Loucy (cell line): ENCODE data around the gene KIF16B.

Experiments
- H2AFZ ChIP-seq: fragments of 200-600 bp; sonication (generic); 2 replicates; pipeline ENCODE4 v1.6.0; 2016; ENCODE audit warnings: antibody characterized with exemption, mild to moderate bottlenecking, low read length, moderate library complexity
- H3F3A ChIP-seq: fragments of 200-600 bp; 2 replicates; pipeline ENCODE4 v1.6.0; 2016; ENCODE audit warnings: antibody characterized with exemption, low read depth, mild to moderate bottlenecking
- H3K27me3 ChIP-seq: fragments of 200-600 bp; sonication (generic); 2 replicates; pipeline ENCODE4 v1.6.1; 2014; ENCODE audit warnings: low read length, mild to moderate bottlenecking; ENCODE audit not compliant: insufficient read depth, poor library complexity, severe bottlenecking
- H3K36me3 ChIP-seq: fragments of 200-600 bp; sonication (generic); 2 replicates; pipeline ENCODE4 v1.6.1; 2016; ENCODE audit warnings: low read length; ENCODE audit not compliant: insufficient read depth
- H3K4me1 ChIP-seq: fragments of 200-600 bp; sonication (generic); 2 replicates; pipeline ENCODE4 v1.5.1; 2014; ENCODE audit warnings: low read length, mild to moderate bottlenecking; ENCODE audit not compliant: insufficient read depth, poor library complexity, severe bottlenecking
- H3K4me2 ChIP-seq: fragments of 200-600 bp; sonication (generic); 2 replicates; pipeline ENCODE4 v1.6.0; 2014; ENCODE audit warnings: antibody characterized with exemption, low read length, low read depth, mild to moderate bottlenecking; ENCODE audit not compliant: poor library complexity, severe bottlenecking
- H3K4me3 ChIP-seq: fragments of 200-600 bp; sonication (generic); 2 replicates; pipeline ENCODE4 v1.5.1; 2014; ENCODE audit warnings: low read length, mild to moderate bottlenecking, mixed read lengths; ENCODE audit not compliant: poor library complexity, severe bottlenecking
- H3K79me2 ChIP-seq: fragments of 200-600 bp; sonication (generic); 2 replicates; pipeline ENCODE4 v1.6.1; 2014; ENCODE audit warnings: low read length; ENCODE audit not compliant: insufficient read depth
- H3K9ac ChIP-seq: fragments of 200-600 bp; sonication (generic); 2 replicates; pipeline ENCODE4 v1.6.0; 2014; ENCODE audit warnings: mild to moderate bottlenecking, low read depth, low read length, moderate library complexity; ENCODE audit not compliant: poor library complexity, severe bottlenecking
- H3K9me2 ChIP-seq: fragments of 200-600 bp; sonication (generic); replicated peaks from 2 replicates; pipeline ENCODE4 v1.6.1; 2016; ENCODE audit warnings: low read depth, low read length, mixed read lengths
- H3K9me3 ChIP-seq: fragments of 200-600 bp; sonication (generic); 2 replicates; pipeline ENCODE4 v1.6.1; 2014; ENCODE audit warnings: mild to moderate bottlenecking, antibody characterized with exemption, low read length, low read depth; ENCODE audit not compliant: insufficient read depth
- H4K20me1 ChIP-seq: fragments of 200-600 bp; sonication (generic); 2 replicates; pipeline ENCODE4 v1.6.0; 2014; ENCODE audit warnings: antibody characterized with exemption, low read length, mild to moderate bottlenecking; ENCODE audit not compliant: insufficient read depth, poor library complexity, severe bottlenecking
- EZH2phosphoT487 ChIP-seq: fragments of 200-600 bp; IDR thresholded peaks from 2 replicates; pipeline ENCODE4 v1.6.1; 2018; ENCODE audit warnings: antibody characterized with exemption, mild to moderate bottlenecking, moderate library complexity, borderline replicate concordance
- TF ChIP-seq, protein P1 (sequence below): fragments of 200-600 bp; sonication (generic); conservative IDR thresholded peaks from 2 replicates; pipeline ENCODE4 v1.5.1; 2014; ENCODE audit warnings: mild to moderate bottlenecking, antibody characterized with exemption, low read length

KIF16B gene

GRCh38 chr20:16555754-16556153 lies 17.5 kb downstream of the KIF16B start:
- no peaks in the 10 kb centered on the region for H3K9me2 ChIP-seq
- H3K36me3 ChIP-seq = no peaks in the 10 kb centered on the region
- TF ChIP-seq, protein P1, sequence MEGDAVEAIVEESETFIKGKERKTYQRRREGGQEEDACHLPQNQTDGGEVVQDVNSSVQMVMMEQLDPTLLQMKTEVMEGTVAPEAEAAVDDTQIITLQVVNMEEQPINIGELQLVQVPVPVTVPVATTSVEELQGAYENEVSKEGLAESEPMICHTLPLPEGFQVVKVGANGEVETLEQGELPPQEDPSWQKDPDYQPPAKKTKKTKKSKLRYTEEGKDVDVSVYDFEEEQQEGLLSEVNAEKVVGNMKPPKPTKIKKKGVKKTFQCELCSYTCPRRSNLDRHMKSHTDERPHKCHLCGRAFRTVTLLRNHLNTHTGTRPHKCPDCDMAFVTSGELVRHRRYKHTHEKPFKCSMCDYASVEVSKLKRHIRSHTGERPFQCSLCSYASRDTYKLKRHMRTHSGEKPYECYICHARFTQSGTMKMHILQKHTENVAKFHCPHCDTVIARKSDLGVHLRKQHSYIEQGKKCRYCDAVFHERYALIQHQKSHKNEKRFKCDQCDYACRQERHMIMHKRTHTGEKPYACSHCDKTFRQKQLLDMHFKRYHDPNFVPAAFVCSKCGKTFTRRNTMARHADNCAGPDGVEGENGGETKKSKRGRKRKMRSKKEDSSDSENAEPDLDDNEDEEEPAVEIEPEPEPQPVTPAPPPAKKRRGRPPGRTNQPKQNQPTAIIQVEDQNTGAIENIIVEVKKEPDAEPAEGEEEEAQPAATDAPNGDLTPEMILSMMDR = no peak
- no peak for TF ChIP-seq EZH2phosphoT487
- H3F3A ChIP-seq = no peaks in the 10 kb centered on the region
- H3K27me3 ChIP-seq = no peaks in the 10 kb centered on the region
- no peak overlapping the region for H2AFZ ChIP-seq
- H3K4me2 ChIP-seq = no peak overlapping the region
- no peak overlapping the region for H3K4me3 ChIP-seq
- H3K4me1 ChIP-seq = no peaks in the 10 kb centered on the region
- H3K9ac ChIP-seq = no peak overlapping the region
- H3K79me2 ChIP-seq = no peaks in the 10 kb centered on the region
- no peaks in the 10 kb centered on the region for H4K20me1 ChIP-seq
- peaks cover 3% of the 10 kb centered on the region; the same call in 1 of the 2 replicates for H3K9me3 ChIP-seq

- Histone ChIP-seq H4K20me1 (no peaks in the 10 kb centered on the region), H3K27me3 (no peaks in the 10 kb centered on the region), H3K4me1 (no peaks in the 10 kb centered on the region), H3K9me2 (no peaks in the 10 kb centered on the region), H3K36me3 (no peaks in the 10 kb centered on the region), H3K9ac (no peak overlapping the region), H3K79me2 (no peaks in the 10 kb centered on the region), H3K9me3 (peaks cover 3% of the 10 kb centered on the region; the same call in 1 of the 2 replicates), H3K4me3 (no peak overlapping the region), H3F3A (no peaks in the 10 kb centered on the region), H3K4me2 (no peak overlapping the region), H2AFZ (no peak overlapping the region)
- TF ChIP-seq EZH2phosphoT487 = no peak
Measured at GRCh38 chr20:16554766-16555543, 18.3 kb downstream of the KIF16B start.

GRCh38 chr20:16553684-16554083 lies 19.6 kb downstream of the KIF16B start:
- no peak overlapping the region for H3K4me2 ChIP-seq
- H4K20me1 ChIP-seq = no peaks in the 10 kb centered on the region
- no peak overlapping the region for H3K4me3 ChIP-seq
- no peaks in the 10 kb centered on the region for H3K4me1 ChIP-seq
- peaks cover 3% of the 10 kb centered on the region; the same call in 1 of the 2 replicates for H3K9me3 ChIP-seq
- no peaks in the 10 kb centered on the region for H3K9me2 ChIP-seq
- no peaks in the 10 kb centered on the region for H3K36me3 ChIP-seq
- H3K79me2 ChIP-seq = no peaks in the 10 kb centered on the region
- no peak overlapping the region for H3K9ac ChIP-seq
- H3K27me3 ChIP-seq = no peaks in the 10 kb centered on the region
- H2AFZ ChIP-seq = no peak overlapping the region
- no peaks in the 10 kb centered on the region for H3F3A ChIP-seq
- TF ChIP-seq EZH2phosphoT487 = no peak
- TF ChIP-seq, protein P1 = no peak
